GM21529 (cell line): ENCODE results near the gene GOLGA8K.
"Not testable (repeated sequence)": the region's sequence is repeated elsewhere in the genome, so short reads cannot be mapped to it uniquely, and the experiment has no call there.

Experiments used
- ATAC-seq: cut with Tn5 transposase; IDR thresholded peaks from one replicate; pipeline ENCODE4 v1.9.1; 2021; ENCODE audit not compliant: unreplicated experiment

Gene GOLGA8K

DNA sequence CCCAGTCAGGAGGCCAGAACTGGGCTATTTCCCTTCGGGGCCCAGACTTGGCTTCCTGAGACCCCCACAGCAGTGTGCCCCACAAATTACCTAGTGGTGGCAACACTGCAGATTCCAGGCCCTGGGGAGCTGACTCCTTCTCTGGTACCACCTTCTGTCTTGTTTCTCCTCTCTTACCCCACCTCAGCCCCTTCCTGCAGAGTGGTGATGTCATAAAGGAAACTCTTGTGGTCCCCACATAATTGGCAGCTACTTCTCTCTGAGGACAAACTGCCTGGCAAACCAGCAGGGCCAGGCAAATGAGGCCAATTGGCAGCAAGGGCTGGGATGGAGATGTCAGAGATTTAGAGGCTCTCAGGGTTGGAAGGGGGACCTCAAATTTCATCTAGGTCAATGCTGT is 44.6 kb downstream of the GOLGA8K start:
- not testable (repeated sequence) for ATAC-seq

DNA sequence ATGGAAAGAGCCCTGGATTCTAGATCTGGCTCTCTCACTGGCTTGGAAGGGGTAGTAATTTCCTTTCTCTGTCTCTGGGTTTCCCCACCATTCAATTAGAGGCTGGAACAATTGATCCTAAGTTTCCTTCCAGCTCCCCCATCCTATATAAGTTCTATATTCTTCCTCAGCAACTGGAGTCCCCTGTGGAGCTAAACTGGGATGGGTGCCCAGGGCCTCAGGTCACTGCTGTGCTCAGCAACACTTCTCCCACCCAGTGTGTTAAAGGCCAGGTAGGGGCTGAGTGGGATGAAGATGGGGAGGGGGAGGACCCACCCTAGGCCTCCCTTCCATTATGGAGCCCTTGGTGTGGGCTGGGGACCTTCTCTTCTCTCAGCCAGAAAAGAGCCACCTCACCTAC is 46.2 kb downstream of the GOLGA8K start:
- ATAC-seq: not testable (repeated sequence)

DNA sequence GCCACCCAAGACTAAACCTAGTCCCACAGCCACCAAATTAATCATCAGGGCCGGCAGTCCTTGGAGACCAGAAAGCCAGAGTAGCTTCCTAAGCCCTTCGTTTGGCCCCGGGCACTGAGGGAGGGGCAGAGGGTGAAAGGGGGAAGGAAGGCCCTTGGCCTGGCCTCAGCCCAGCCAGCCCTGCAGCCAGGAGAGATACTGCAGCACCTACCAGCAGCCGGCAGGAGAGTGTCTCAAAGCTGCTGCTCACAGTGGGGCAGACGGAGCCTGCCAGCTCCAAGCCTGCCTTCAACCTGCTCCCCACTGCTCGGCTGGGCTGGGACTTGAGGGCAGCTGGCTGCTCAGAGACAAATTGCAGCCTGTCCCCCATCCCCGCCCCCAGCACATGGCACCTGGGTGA is 50.3 kb downstream of the GOLGA8K start:
- ATAC-seq: not testable (repeated sequence)

DNA sequence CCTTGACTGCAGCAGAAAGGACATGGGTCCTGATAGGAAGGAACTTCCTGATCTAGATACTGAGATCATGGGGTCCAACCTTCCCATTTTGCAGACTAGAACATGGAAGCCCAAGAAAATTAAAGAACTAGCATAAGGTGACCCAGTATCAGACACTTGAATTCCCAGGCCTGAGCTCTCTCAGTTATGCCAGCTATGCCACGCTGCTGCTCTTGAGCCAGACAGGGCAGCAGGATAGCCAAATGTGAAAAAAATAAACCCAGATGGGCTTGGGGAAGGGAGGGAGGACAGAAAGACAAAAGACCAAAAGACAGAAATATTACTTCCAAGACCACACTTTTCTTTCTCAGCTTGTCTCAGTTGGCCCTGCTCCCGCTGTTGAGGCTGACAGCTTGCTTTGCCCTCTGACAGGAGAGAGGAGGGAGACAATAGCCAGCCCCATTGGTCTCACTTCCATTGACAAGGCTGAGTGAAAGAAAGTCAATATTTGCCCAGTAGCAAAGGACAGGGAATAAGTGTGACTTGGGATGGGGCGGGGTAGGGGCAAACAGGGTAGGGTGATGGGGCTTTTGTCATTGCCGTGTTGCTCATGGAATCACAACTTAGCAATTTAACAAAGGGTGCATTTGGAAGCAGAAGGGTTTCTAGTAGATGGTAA is 52.4 kb downstream of the GOLGA8K start:
- ATAC-seq: not testable (repeated sequence)

DNA sequence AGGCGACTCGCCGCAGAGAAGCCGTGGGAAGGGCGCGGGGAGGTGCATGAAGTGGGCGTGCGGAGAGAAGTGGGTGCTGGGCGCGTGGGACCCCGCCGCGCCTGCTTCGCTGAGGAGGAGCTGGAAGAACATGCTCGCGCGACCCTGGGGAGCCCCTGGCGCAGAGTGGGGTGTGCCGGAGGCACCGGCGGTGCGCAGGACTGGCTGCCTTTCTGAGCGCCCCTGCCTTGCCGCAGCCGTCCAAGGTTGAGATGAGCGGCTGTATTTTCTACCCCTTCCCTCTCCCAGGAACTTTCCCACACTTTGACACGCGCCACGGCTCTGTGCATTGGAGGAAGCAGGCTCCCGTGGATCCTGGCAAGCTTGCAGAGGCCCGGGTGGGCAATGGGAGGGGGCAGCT is 56.1 kb downstream of the GOLGA8K start:
- ATAC-seq: not testable (repeated sequence)

DNA sequence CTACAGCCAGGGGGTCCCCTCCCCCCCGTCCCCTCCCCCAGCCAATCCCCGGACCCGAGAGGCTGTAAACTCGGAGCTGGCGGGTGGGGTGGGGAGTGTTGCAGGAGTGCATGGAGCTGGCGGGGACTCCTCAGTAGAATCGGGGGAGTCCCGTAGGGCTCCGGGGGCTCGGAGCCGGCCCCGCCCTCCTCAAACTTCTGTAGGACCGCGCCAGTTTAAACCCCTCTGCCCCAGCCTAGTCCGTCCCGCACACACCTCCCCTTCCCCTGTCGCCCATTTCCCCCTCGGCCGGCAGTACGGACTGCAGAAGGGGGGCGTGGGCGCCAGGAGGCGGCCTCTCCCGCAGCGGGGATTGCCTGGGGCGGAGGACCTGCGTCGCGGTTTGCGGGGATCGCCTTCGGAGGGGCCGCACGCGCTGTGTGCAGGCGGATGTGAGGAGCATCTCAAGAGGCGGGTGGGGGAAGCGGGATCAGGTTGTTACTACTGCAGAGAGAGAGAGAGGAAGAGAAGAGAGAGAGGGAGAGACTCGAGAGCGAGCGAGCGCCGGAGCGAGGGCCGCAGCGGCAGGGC is 57.0 kb downstream of the GOLGA8K start:
- ATAC-seq: not testable (repeated sequence)

DNA sequence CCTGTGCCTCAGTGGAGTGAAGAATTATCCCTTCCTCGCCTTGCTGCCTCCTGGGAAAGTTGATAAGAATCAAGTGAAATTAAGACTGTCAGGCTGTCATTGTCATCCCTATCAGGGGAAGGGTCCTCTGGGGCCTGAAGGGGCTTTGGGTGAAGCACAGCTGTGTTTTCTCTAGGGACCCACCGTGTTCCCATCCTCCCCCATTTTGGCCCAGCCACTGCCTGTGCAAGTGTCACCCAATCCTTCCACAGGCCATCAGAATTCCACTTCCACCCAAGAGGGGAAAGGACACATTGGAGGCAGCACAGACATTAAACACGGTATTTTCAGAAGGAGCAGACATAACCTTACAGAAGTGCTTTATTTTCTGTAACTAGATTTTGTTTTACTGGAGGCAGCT is 59.2 kb downstream of the GOLGA8K start:
- ATAC-seq: not testable (repeated sequence)
